Gastrocnemius medialis (tissue), 4 donors: ENCODE data around the gene INPP5D.

ENCODE experiments used
- CTCF ChIP-seq, 5 experiments: fragments of 450-650 bp in 3 of 5; fragments of 200-600 bp in 2 of 5; sonication (generic) in 2 of 5; IDR thresholded peaks in 4 of 5; conservative IDR thresholded peaks in 1 of 5; 1 replicate in 4 of 5; 2 replicates in 1 of 5; pipeline ENCODE4 v1.5.1; 2016 to 2019; ENCODE audit warnings: antibody characterized with exemption in 5 of 5, mild to moderate bottlenecking in 3 of 5, moderate library complexity in 3 of 5
- POLR2A ChIP-seq, 2 donors: fragments of 450-650 bp; IDR thresholded peaks; one replicate each; pipeline ENCODE4 v1.6.1; 2017; ENCODE audit warnings: antibody characterized with exemption in 2 of 2, mild to moderate bottlenecking in 2 of 2, moderate library complexity in 2 of 2

GRCh38 chr2:233217892-233218377 lies 157.8 kb downstream of the INPP5D start:
- no peak for TF ChIP-seq POLR2A (IDR thresholded peaks at IDR 0.05)
- TF ChIP-seq CTCF (IDR thresholded peaks at IDR 0.05 in 4 of 5, conservative IDR thresholded peaks at IDR 0.05 in 1 of 5) = no peak
